ENCODE measurements around the gene P3H2. TPM values are rescaled to one million over a fixed set of nuclear protein-coding genes. Genes with fewer than 3 reads are reported as not detected.
A peak's percentile ranks its signal among the peaks of the same experiment; 100 is the strongest.

The P3H2 gene
- total RNA-seq, 2 donors from 2014 or later, result 5.1 to 5.4 TPM

GRCh38 chr3:189975391-189975990, 145.2 kb downstream of the P3H2 start:
- Histone ChIP-seq H3K9me3 (no peaks in the 10 kb centered on the region), H3K4me1 (no peaks in the 10 kb centered on the region), H3K4me3 (no peak overlapping the region), H3K36me3 (no peaks in the 10 kb centered on the region), H3K27ac (no peak overlapping the region), H3K27me3 (no peaks in the 10 kb centered on the region)
- no peak for DNase-seq (ENCODE audit: low spot score)
- TF ChIP-seq CTCF (IDR thresholded peaks at IDR 0.05), result no peak

- DNase-seq (ENCODE audit: low spot score), result no peak
- Histone ChIP-seq H3K27ac (no peak overlapping the region), H3K4me3 (no peak overlapping the region), H3K36me3 (no peaks in the 10 kb centered on the region), H3K9me3 (no peaks in the 10 kb centered on the region), H3K27me3 (no peaks in the 10 kb centered on the region), H3K4me1 (no peaks in the 10 kb centered on the region)
- no peak for TF ChIP-seq CTCF (IDR thresholded peaks at IDR 0.05)
Measured at GRCh38 chr3:189974359-189974758, 146.3 kb downstream of the P3H2 start.

GRCh38 chr3:189967254-189967865, 153.3 kb downstream of the P3H2 start:
- H3K36me3 ChIP-seq, result no peaks in the 10 kb centered on the region
- TF ChIP-seq CTCF (IDR thresholded peaks at IDR 0.05), result peak; percentile 54 to 94
- no peak for DNase-seq (ENCODE audit: low spot score)
- H3K4me3 ChIP-seq, result no peak overlapping the region
- no peaks in the 10 kb centered on the region for H3K27me3 ChIP-seq
- no peaks in the 10 kb centered on the region for H3K4me1 ChIP-seq
- no peak overlapping the region for H3K27ac ChIP-seq
- no peaks in the 10 kb centered on the region for H3K9me3 ChIP-seq

GRCh38 chr3:189966843-189967242, 153.9 kb downstream of the P3H2 start:
- H3K4me3 ChIP-seq, result no peak overlapping the region
- H3K4me1 ChIP-seq, result no peaks in the 10 kb centered on the region
- no peak overlapping the region for H3K27ac ChIP-seq

GRCh38 chr3:189964623-189965332, 155.9 kb downstream of the P3H2 start:
- H3K9me3 ChIP-seq, result no peaks in the 10 kb centered on the region
- DNase-seq (ENCODE audit: low spot score), result no peak
- no peaks in the 10 kb centered on the region for H3K27me3 ChIP-seq
- TF ChIP-seq CTCF (IDR thresholded peaks at IDR 0.05), result no peak
- no peak overlapping the region for H3K27ac ChIP-seq
- no peaks in the 10 kb centered on the region for H3K36me3 ChIP-seq
- H3K4me3 ChIP-seq, result no peak overlapping the region
- H3K4me1 ChIP-seq, result no peaks in the 10 kb centered on the region

More at GRCh38 chr3:189966843-189967242, 153.9 kb downstream of the P3H2 start:
- Histone ChIP-seq H3K36me3 (no peaks in the 10 kb centered on the region), H3K27me3 (no peaks in the 10 kb centered on the region), H3K9me3 (no peaks in the 10 kb centered on the region)
- TF ChIP-seq CTCF (IDR thresholded peaks at IDR 0.05), result no peak
- DNase-seq (ENCODE audit: low spot score), result no peak

All from right atrium auricular region (tissue), 2 donors.